ENCODE measurements around the gene BFAR. TPM values are rescaled to one million over a fixed set of nuclear protein-coding genes. Genes with fewer than 3 reads are reported as not detected.

The BFAR gene
- total and polyA plus RNA-seq, 2 donors (not counting 1 experiment from before 2014, with no cell fraction given) = 30.7 to 72.9 TPM

GRCh38 chr16:14616280-14616679 lies 16.5 kb upstream of the BFAR start:
- Mint-ChIP-seq H3K4me3 (no peak overlapping the region), H3K4me1 (peaks cover 3% of the 10 kb centered on the region), H3K27me3 (no peaks in the 10 kb centered on the region), H3K9me3 (ENCODE audit: insufficient read depth) (no peaks in the 10 kb centered on the region), H3K27ac (peak overlapping the region; percentile 41)
- WGBS (ENCODE audit: insufficient coverage) = 100% methylated on average over 4 of the region's 4 CpGs
- Histone ChIP-seq H3K4me3 (ENCODE audit: control extremely low read depth in 1 of 5, extremely low read depth in 1 of 5, insufficient read depth in 1 of 5, low read depth in 2 of 5, low read length in 4 of 5) (no peak overlapping the region), H3K9ac (ENCODE audit: low read length) (no peak overlapping the region), H3K27ac (ENCODE audit: low read length in 2 of 2) (no peak overlapping the region), H3K79me2 (ENCODE audit: control insufficient read depth, insufficient read depth, low read length) (peaks cover 11% of the 10 kb centered on the region), H3K4me2 (replicated peaks; ENCODE audit: low read depth, low read length, poor library complexity, severe bottlenecking) (no peak overlapping the region), H3K27me3 (replicated peaks in 1 of 4; ENCODE audit: control extremely low read depth in 1 of 4, control insufficient read depth in 3 of 4, insufficient read depth in 4 of 4, low read length in 3 of 4) (no peaks in the 10 kb centered on the region), H4K20me1 (ENCODE audit: control insufficient read depth, insufficient read depth, low read length, poor library complexity, severe bottlenecking) (peaks cover 6% of the 10 kb centered on the region), H2AFZ (ENCODE audit: insufficient read depth, low read depth, low read length, poor library complexity, severe bottlenecking) (no peak overlapping the region), H3K36me3 (replicated peaks in 1 of 2; ENCODE audit: control extremely low read depth in 1 of 2, control insufficient read depth in 1 of 2, extremely low read depth in 1 of 2, insufficient read depth in 2 of 2, low read length in 1 of 2) (peaks cover 8 to 66% of the 10 kb centered on the region in 2 experiments), H3K4me1 (ENCODE audit: control insufficient read depth in 2 of 2, insufficient read depth in 2 of 2, low read length in 2 of 2) (no peaks in the 10 kb centered on the region), H3K9me3 (ENCODE audit: control extremely low read depth in 1 of 3, control insufficient read depth in 2 of 3, insufficient read depth in 1 of 3, low read length in 2 of 3) (no peaks in the 10 kb centered on the region)
- intact Hi-C loops (cut with micrococcal nuclease) = no loop called here
- CTCF ChIA-PET = no interaction called here
- ATAC-seq (ENCODE audit: low read depth) (no peak), DNase-seq (no peak)
- TF ChIP-seq EZH2 (IDR thresholded peaks at IDR 0.05; ENCODE audit: borderline replicate concordance, insufficient read depth, low read depth, low read length, poor library complexity, severe bottlenecking) (no peak), CTCF (IDR thresholded peaks at IDR 0.05) (no peak)
- POLR2A ChIA-PET = no interaction called here

DNA sequence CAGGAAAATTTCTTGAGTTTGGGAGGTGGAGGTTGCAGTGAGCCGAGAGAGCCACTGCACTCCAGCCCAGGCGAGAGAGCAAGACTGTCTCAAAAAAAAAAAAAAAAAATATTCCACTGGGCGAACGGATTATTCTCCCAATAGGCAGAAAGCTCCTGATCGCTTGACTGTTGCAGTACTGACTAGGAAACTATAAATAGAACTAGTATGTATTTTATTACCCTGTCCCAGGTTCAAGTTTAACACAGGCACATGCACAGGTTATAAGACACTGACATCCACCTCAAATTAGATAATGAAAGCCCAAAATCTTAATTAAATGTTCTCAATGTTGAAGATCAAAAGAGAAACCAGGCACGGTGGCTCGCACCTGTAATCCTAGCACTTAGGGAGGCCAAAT lies 14.2 kb upstream of the BFAR start:
- CTCF ChIA-PET = no interaction called here
- peaks cover 10% of the 10 kb centered on the region for H3K79me2 ChIP-seq (ENCODE audit: control insufficient read depth, insufficient read depth, low read length)
- H2AFZ ChIP-seq (ENCODE audit: insufficient read depth, low read depth, low read length, poor library complexity, severe bottlenecking) = no peak overlapping the region
- H3K9ac ChIP-seq (ENCODE audit: low read length) = no peak overlapping the region
- no peaks in the 10 kb centered on the region for H3K27me3 ChIP-seq (replicated peaks in 1 of 4; ENCODE audit: control extremely low read depth in 1 of 4, control insufficient read depth in 3 of 4, insufficient read depth in 4 of 4, low read length in 3 of 4)
- peaks cover 8 to 66% of the 10 kb centered on the region in 2 experiments for H3K36me3 ChIP-seq (replicated peaks in 1 of 2; ENCODE audit: control extremely low read depth in 1 of 2, control insufficient read depth in 1 of 2, extremely low read depth in 1 of 2, insufficient read depth in 2 of 2, low read length in 1 of 2)
- H3K9me3 ChIP-seq (ENCODE audit: control extremely low read depth in 1 of 3, control insufficient read depth in 2 of 3, insufficient read depth in 1 of 3, low read length in 2 of 3) = no peaks in the 10 kb centered on the region
- DNase-seq (no peak), ATAC-seq (ENCODE audit: low read depth) (no peak)
- no peaks in the 10 kb centered on the region for H3K4me1 ChIP-seq (ENCODE audit: control insufficient read depth in 2 of 2, insufficient read depth in 2 of 2, low read length in 2 of 2)
- H3K4me2 ChIP-seq (replicated peaks; ENCODE audit: low read depth, low read length, poor library complexity, severe bottlenecking) = no peak overlapping the region
- POLR2A ChIA-PET = no interaction called here
- Mint-ChIP-seq H3K4me3 (no peak overlapping the region), H3K4me1 (peaks cover 3% of the 10 kb centered on the region), H3K9me3 (ENCODE audit: insufficient read depth) (no peaks in the 10 kb centered on the region), H3K27me3 (no peaks in the 10 kb centered on the region), H3K27ac (no peak overlapping the region)
- no peak overlapping the region for H3K4me3 ChIP-seq (ENCODE audit: control extremely low read depth in 1 of 5, extremely low read depth in 1 of 5, insufficient read depth in 1 of 5, low read depth in 2 of 5, low read length in 4 of 5)
- intact Hi-C loops (cut with micrococcal nuclease) = no loop called here
- TF ChIP-seq CTCF (IDR thresholded peaks at IDR 0.05) (no peak), EZH2 (IDR thresholded peaks at IDR 0.05; ENCODE audit: borderline replicate concordance, insufficient read depth, low read depth, low read length, poor library complexity, severe bottlenecking) (no peak)
- no peak overlapping the region for H3K27ac ChIP-seq (ENCODE audit: low read length in 2 of 2)
- 100% methylated on average over 2 of the region's 7 CpGs for WGBS (ENCODE audit: insufficient coverage)
- peaks cover 6% of the 10 kb centered on the region for H4K20me1 ChIP-seq (ENCODE audit: control insufficient read depth, insufficient read depth, low read length, poor library complexity, severe bottlenecking)

All from B cell (primary cell).